Measurements from ENCODE around the gene IFIT1.

- TF ChIP-seq CTCF (IDR thresholded peaks at IDR 0.05) (no peak), POLR2A (IDR thresholded peaks at IDR 0.05) (no peak)
Measured at GRCh38 chr10:89399956-89400355, 7.5 kb downstream of the IFIT1 start.

Data from transverse colon (tissue), 3 donors.